ENCODE results near the gene HMGCLL1. TPM values are rescaled to one million over a fixed set of nuclear protein-coding genes. Genes with fewer than 3 reads are reported as not detected.

The HMGCLL1 gene
- total RNA-seq, 1 donor from 2014 or later, result not detected

GRCh38 chr6:55536391-55536956, 42.5 kb downstream of the HMGCLL1 start:
- intact Hi-C loops (cut with micrococcal nuclease), result no loop called here

- intact Hi-C loops (cut with micrococcal nuclease), result no loop called here
These were observed 47.5 kb downstream of the HMGCLL1 start for GRCh38 chr6:55531496-55531895.

GRCh38 chr6:55530931-55531330, 48.1 kb downstream of the HMGCLL1 start:
- intact Hi-C loops (cut with micrococcal nuclease), result no loop called here

- intact Hi-C loops (cut with micrococcal nuclease), result no loop called here
These were observed 50.4 kb downstream of the HMGCLL1 start for GRCh38 chr6:55528624-55529023.

- intact Hi-C loops (cut with micrococcal nuclease), result no loop called here
These were observed 54.6 kb downstream of the HMGCLL1 start for GRCh38 chr6:55524441-55524840.

- intact Hi-C loops (cut with micrococcal nuclease), result no loop called here
These were observed 60.4 kb downstream of the HMGCLL1 start for GRCh38 chr6:55518529-55519060.

GRCh38 chr6:55516736-55517135, 62.3 kb downstream of the HMGCLL1 start:
- intact Hi-C loops (cut with micrococcal nuclease), result no loop called here

- intact Hi-C loops (cut with micrococcal nuclease), result no loop called here
These were observed 66.1 kb downstream of the HMGCLL1 start for GRCh38 chr6:55512904-55513303.

GRCh38 chr6:55511122-55511800, 67.7 kb downstream of the HMGCLL1 start:
- intact Hi-C loops (cut with micrococcal nuclease), result no loop called here

GRCh38 chr6:55499591-55499990, 79.4 kb downstream of the HMGCLL1 start:
- intact Hi-C loops (cut with micrococcal nuclease), result no loop called here

GRCh38 chr6:55497694-55498093, 81.3 kb downstream of the HMGCLL1 start:
- intact Hi-C loops (cut with micrococcal nuclease), result no loop called here

GRCh38 chr6:55496201-55496600, 82.8 kb downstream of the HMGCLL1 start:
- intact Hi-C loops (cut with micrococcal nuclease), result no loop called here

- intact Hi-C loops (cut with micrococcal nuclease), result no loop called here
These were observed 83.7 kb downstream of the HMGCLL1 start for GRCh38 chr6:55495277-55495676.

GRCh38 chr6:55494411-55494810, 84.6 kb downstream of the HMGCLL1 start:
- intact Hi-C loops (cut with micrococcal nuclease), result no loop called here

GRCh38 chr6:55492259-55492658, 86.7 kb downstream of the HMGCLL1 start:
- intact Hi-C loops (cut with micrococcal nuclease), result no loop called here

- intact Hi-C loops (cut with micrococcal nuclease), result no loop called here
These were observed 88.1 kb downstream of the HMGCLL1 start for GRCh38 chr6:55490871-55491270.

- intact Hi-C loops (cut with micrococcal nuclease), result no loop called here
These were observed 104.6 kb downstream of the HMGCLL1 start for GRCh38 chr6:55474382-55474781.

GRCh38 chr6:55473722-55474121, 105.3 kb downstream of the HMGCLL1 start:
- intact Hi-C loops (cut with micrococcal nuclease), result no loop called here

GRCh38 chr6:55469951-55470366, 109.0 kb downstream of the HMGCLL1 start:
- intact Hi-C loops (cut with micrococcal nuclease), result no loop called here

GRCh38 chr6:55456016-55456415, 123.0 kb downstream of the HMGCLL1 start:
- intact Hi-C loops (cut with micrococcal nuclease), result no loop called here

GRCh38 chr6:55450005-55450404, 129.0 kb downstream of the HMGCLL1 start:
- intact Hi-C loops (cut with micrococcal nuclease), result no loop called here

- intact Hi-C loops (cut with micrococcal nuclease), result loop anchor here (5.0 to 10.0 kb wide), 2 partner anchors 438 to 1146 kb away; no protein-coding TSS in a partner anchor
These were observed 129.8 kb downstream of the HMGCLL1 start for GRCh38 chr6:55449225-55449624.

- intact Hi-C loops (cut with micrococcal nuclease), result loop anchor here (5.0 to 10.0 kb wide), 2 partner anchors 439 to 1146 kb away; no protein-coding TSS in a partner anchor
These were observed 130.5 kb downstream of the HMGCLL1 start for GRCh38 chr6:55448451-55448850.
